SK-N-MC (cell line): ENCODE data around the gene XCL1.

Experiments used
- EZH2 ChIP-seq: fragments of 200-600 bp; sonication (generic); IDR thresholded peaks from one replicate; pipeline ENCODE4 v1.6.1; 2017; ENCODE audit warnings: antibody characterized with exemption
- POLR2AphosphoS5 ChIP-seq: IDR thresholded peaks from 2 replicates; pipeline ENCODE4 v1.6.1; 2012; ENCODE audit warnings: mild to moderate bottlenecking, low read depth, low read length, borderline replicate concordance

DNA sequence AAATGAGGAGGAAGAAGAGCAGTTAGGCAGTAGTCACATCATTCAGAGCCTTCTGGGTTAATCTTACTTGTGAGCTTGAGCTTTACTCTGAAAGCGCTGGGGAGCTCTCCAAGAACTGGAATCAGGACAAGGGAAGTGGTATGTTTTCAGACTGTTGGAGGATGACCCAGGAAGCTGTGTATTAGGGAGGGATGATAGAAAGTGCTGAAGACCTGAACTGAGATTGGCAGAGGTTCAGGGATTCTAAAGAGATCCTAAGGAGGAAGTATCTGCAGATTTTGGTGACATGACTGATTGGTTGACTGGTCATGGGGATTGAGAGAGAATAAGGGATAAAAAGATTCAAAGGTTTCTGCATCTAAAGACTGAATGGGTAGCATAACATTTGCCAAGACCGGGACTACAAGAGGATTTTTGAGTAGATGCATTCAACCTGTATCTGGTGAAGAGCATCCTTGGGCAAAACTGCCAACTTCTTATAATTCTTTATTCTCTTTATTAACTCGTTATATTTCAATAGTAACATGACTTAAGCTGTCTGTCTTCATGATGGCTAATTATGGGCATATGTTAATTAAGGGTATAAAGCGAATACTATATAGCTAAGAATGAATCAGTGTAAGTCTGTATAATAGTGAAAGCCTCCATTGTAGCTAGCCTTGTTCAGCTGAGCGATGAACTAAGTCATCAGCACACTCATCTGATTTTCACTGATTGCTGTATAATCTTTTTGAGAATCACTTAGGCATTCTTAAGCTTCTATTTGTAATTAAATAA lies 41.8 kb downstream of the XCL1 start:
- TF ChIP-seq EZH2 (no peak), POLR2AphosphoS5 (no peak)
